Measurements from ENCODE around the gene OSBPL3. TPM values are rescaled to one million over a fixed set of nuclear protein-coding genes. Genes with fewer than 3 reads are reported as not detected.

Gene OSBPL3
- total and polyA plus RNA-seq, 2 donors (not counting 3 experiments of a cell fraction or from before 2014, with no cell fraction given), result 7.5 to 27.1 TPM

- Histone ChIP-seq H3K4me1 (ENCODE audit: control insufficient read depth, extremely low read depth, insufficient read depth, low read length) (no peaks in the 10 kb centered on the region), H4K20me1 (replicated peaks; ENCODE audit: control insufficient read depth, extremely low read depth, insufficient read depth, low read length) (no peaks in the 10 kb centered on the region), H3K9me1 (replicated peaks; ENCODE audit: control insufficient read depth, extremely low read depth, insufficient read depth, low read length) (no peaks in the 10 kb centered on the region), H3K9ac (replicated peaks; ENCODE audit: extremely low read depth, insufficient read depth, low read length) (no peak overlapping the region), H2AFZ (ENCODE audit: low read depth, low read length) (no peak overlapping the region), H3K36me3 (ENCODE audit: control insufficient read depth in 2 of 2, extremely low read depth in 1 of 2, insufficient read depth in 2 of 2, low read length in 2 of 2) (peaks cover 0 to 5% of the 10 kb centered on the region in 2 experiments), H3K4me3 (replicated peaks in 1 of 3; ENCODE audit: insufficient read depth in 1 of 3, low read depth in 1 of 3, low read length in 3 of 3) (no peak overlapping the region), H3K27me3 (ENCODE audit: control insufficient read depth in 2 of 2, insufficient read depth in 2 of 2, low read length in 2 of 2) (no peaks in the 10 kb centered on the region), H3K9me3 (replicated peaks; ENCODE audit: control insufficient read depth, insufficient read depth, low read length) (no peaks in the 10 kb centered on the region), H3K27ac (ENCODE audit: insufficient read depth, low read depth, low read length) (no peak overlapping the region), H3K79me2 (ENCODE audit: control insufficient read depth, insufficient read depth, low read length) (no peaks in the 10 kb centered on the region), H3K4me2 (ENCODE audit: insufficient read depth, low read length) (no peak overlapping the region)
- intact Hi-C loops (cut with micrococcal nuclease), result no loop called here
- dilution Hi-C loops (cut with MboI; ENCODE audit: extremely low pct_ligation_motif_present, low sequenced_read_pairs), result no loop called here
- no peak for FAIRE-seq
- BruUV-seq (replicated peaks), result no TSS peak
- ChIA-PET POLR2A (no interaction called here), CTCF (interaction anchor here (0.9 kb wide), 1 partner anchor 9 kb away, joined by 4 read pairs; no protein-coding TSS in a partner anchor)
- no peak for TF ChIP-seq CTCF (IDR thresholded peaks at IDR 0.05; ENCODE audit: extremely low read depth in 1 of 2, insufficient read depth in 1 of 2, low read depth in 1 of 2, low read length in 2 of 2)
- TF ChIP-seq MYC (IDR thresholded peaks at IDR 0.05; ENCODE audit: low read depth, low read length), result no peak
- no peak for TF ChIP-seq FOS (IDR thresholded peaks at IDR 0.05; ENCODE audit: borderline replicate concordance, insufficient read depth, low read length)
- no peak for TF ChIP-seq EZH2 (IDR thresholded peaks at IDR 0.05; ENCODE audit: borderline replicate concordance, low read depth, low read length, severe bottlenecking)
- TF ChIP-seq POLR2A (IDR thresholded peaks at IDR 0.05; ENCODE audit: low read depth, low read length), result no peak
- TF ChIP-seq JUN (IDR thresholded peaks at IDR 0.05; ENCODE audit: borderline replicate concordance, insufficient read depth, insufficient read length, low read depth), result no peak
- no peak for TF ChIP-seq MAX (IDR thresholded peaks at IDR 0.05; ENCODE audit: insufficient read depth, insufficient read length)
- TF ChIP-seq POLR2AphosphoS5 (IDR thresholded peaks at IDR 0.05; ENCODE audit: insufficient read depth, low read depth, low read length), result no peak
- no peak for TF ChIP-seq GATA2 (IDR thresholded peaks at IDR 0.05; ENCODE audit: insufficient read depth, insufficient read length, low read depth, low read length)
- no peak for DNase-seq (ENCODE audit: low read depth, low spot score)
Measured at GRCh38 chr7:24862461-24862860, 117.5 kb downstream of the OSBPL3 start.

Measured in endothelial cell of umbilical vein (primary cell).